EL (cell line): ENCODE measurements around the gene BBS10.
"Not testable (repeated sequence)": the region's sequence is repeated elsewhere in the genome, so short reads cannot be mapped to it uniquely, and the experiment has no call there.

Experiments used
- DNase-seq: peaks from one replicate; pipeline ENCODE4 v3.0.0-alpha.2; 2016

The BBS10 gene

GRCh38 chr12:76348079-76348901 is at the start of gene BBS10:
Gene BBS10 (minus strand): TSS chr12:76348415. CDS start chr12:76348358, 57 bp downstream.
- DNase-seq = peak; percentile 94

GRCh38 chr12:76391461-76391860 is 43.2 kb upstream of the BBS10 start:
- no peak for DNase-seq

GRCh38 chr12:76387614-76388013 is 39.4 kb upstream of the BBS10 start:
- DNase-seq = no peak

- no peak for DNase-seq
Measured at GRCh38 chr12:76384560-76384959, 36.3 kb upstream of the BBS10 start.

- DNase-seq = no peak
Measured at GRCh38 chr12:76383988-76384387, 35.8 kb upstream of the BBS10 start.

GRCh38 chr12:76379261-76379660 is 31.0 kb upstream of the BBS10 start:
- no peak for DNase-seq

- not testable (repeated sequence) for DNase-seq
Measured at GRCh38 chr12:76376876-76377275, 28.7 kb upstream of the BBS10 start.

- DNase-seq = no peak
Measured at GRCh38 chr12:76375939-76376338, 27.7 kb upstream of the BBS10 start.

- no peak for DNase-seq
Measured at GRCh38 chr12:76375470-76375869, 27.3 kb upstream of the BBS10 start.

- peak; percentile 43 for DNase-seq
Measured at GRCh38 chr12:76374386-76375020, 26.3 kb upstream of the BBS10 start.

- no peak for DNase-seq
Measured at GRCh38 chr12:76368230-76368629, 20.0 kb upstream of the BBS10 start.

GRCh38 chr12:76366163-76366562 is 17.9 kb upstream of the BBS10 start:
- no peak for DNase-seq

GRCh38 chr12:76364131-76364530 is 15.9 kb upstream of the BBS10 start:
- DNase-seq = not testable (repeated sequence)

- DNase-seq = no peak
Measured at GRCh38 chr12:76360316-76360715, 12.1 kb upstream of the BBS10 start.

GRCh38 chr12:76356071-76356470 is 7.9 kb upstream of the BBS10 start:
- no peak for DNase-seq

- DNase-seq = peak; percentile 75
Measured at GRCh38 chr12:76346798-76347420, 1.3 kb downstream of the BBS10 start.

- no peak for DNase-seq
Measured at GRCh38 chr12:76346236-76346635, 2.0 kb downstream of the BBS10 start.

- no peak for DNase-seq
Measured at GRCh38 chr12:76345569-76345968, 2.6 kb downstream of the BBS10 start.

- DNase-seq = no peak
Measured at GRCh38 chr12:76341436-76342030, 6.7 kb downstream of the BBS10 start.

GRCh38 chr12:76340680-76341435 is 7.4 kb downstream of the BBS10 start:
- DNase-seq = no peak

- DNase-seq = peak; percentile 79
Measured at GRCh38 chr12:76337583-76337982, 10.6 kb downstream of the BBS10 start.

- DNase-seq = no peak
Measured at GRCh38 chr12:76332606-76333005, 15.6 kb downstream of the BBS10 start.

GRCh38 chr12:76329606-76330005 is 18.6 kb downstream of the BBS10 start:
- DNase-seq = no peak
